HCT116 (cell line): Measurements from ENCODE around the gene APBB3. TPM values are rescaled to one million over a fixed set of nuclear protein-coding genes. Genes with fewer than 3 reads are reported as not detected.

Experiments used
- ATAC-seq: fragments of 200-7000 bp; cut with Tn5 transposase; 2 replicates; pipeline ENCODE4 v1.9.1; 2020; ENCODE audit warnings: mild to moderate bottlenecking, moderate library complexity
- BruUV-seq: library from RNA; stranded (reverse); fragments of 400-500 nt; replicated peaks from 2 replicates; lab custom pipeline; 2021; lab: Mats Ljungman, UMichigan
- CTCF ChIA-PET: fragments of 300-600 bp; sonication (Branson Sonifier 250); formaldehyde crosslinking; loops from one replicate; lab custom pipeline; 2021; ENCODE audit warnings: antibody characterized with exemption; lab: Charles Lee
- POLR2A ChIA-PET: fragments of 300-600, 350-600 bp; sonication (Branson Sonifier 250); formaldehyde crosslinking; loops from one replicate; lab custom pipeline; 2021; ENCODE audit warnings: antibody characterized with exemption; lab: Charles Lee
- RAD21 ChIA-PET, 2 experiments: fragments of 300-600 bp; sonication (Branson Sonifier 250); formaldehyde crosslinking; loops; one replicate each; lab custom pipeline; 2023; ENCODE audit warnings: low total read pairs in 2 of 2; ENCODE audit not compliant: uncharacterized antibody in 2 of 2, unreplicated experiment in 2 of 2, low non-redundant PET in 1 of 2; lab: Charles Lee
- DNase-seq: peaks from one replicate; pipeline ENCODE4 v3.0.0-alpha.2; 2010; ENCODE audit warnings: low read depth, low spot score
- H2AFZ ChIP-seq: fragments of 200-600 bp; shearing (Covaris generic), sonication (generic); 2 replicates; pipeline ENCODE4 v1.6.1; 2017; ENCODE audit warnings: low read depth, mixed run types, mixed read lengths, antibody characterized with exemption, low read length; ENCODE audit not compliant: poor library complexity, severe bottlenecking
- H3K27ac ChIP-seq: 2 replicates; pipeline ENCODE4 v1.5.1; 2012; ENCODE audit warnings: low read depth, low read length
- H3K27me3 ChIP-seq: fragments of 200-600 bp; sonication (generic); 2 replicates; pipeline ENCODE4 v1.6.1; 2016; ENCODE audit warnings: mixed run types, low read length, mixed read lengths; ENCODE audit not compliant: insufficient read depth
- H3K36me3 ChIP-seq, 2 experiments: fragments of 200-500 bp in 1 of 2; fragments of 200-600 bp in 1 of 2; sonication (Bioruptor generic) in 1 of 2; sonication (generic) in 1 of 2; 2 replicates each; pipeline versions ENCODE4 v1.5.1 to v1.6.1; 2014 to 2016; ENCODE audit warnings: low read length in 2 of 2, inconsistent platforms in 1 of 2, mixed read lengths in 1 of 2, mixed run types in 1 of 2; ENCODE audit not compliant: insufficient read depth in 2 of 2, control insufficient read depth in 1 of 2
- H3K4me1 ChIP-seq, 2 experiments: fragments of 200-600 bp in 1 of 2; sonication (generic) in 1 of 2; 2 replicates each; pipeline versions ENCODE4 v1.5.1 to v1.6.1; 2012 to 2017; ENCODE audit warnings: low read length in 2 of 2, inconsistent platforms in 1 of 2, mild to moderate bottlenecking in 1 of 2, mixed read lengths in 1 of 2, mixed run types in 1 of 2, moderate library complexity in 1 of 2; ENCODE audit not compliant: insufficient read depth in 2 of 2, control insufficient read depth in 1 of 2
- H3K4me2 ChIP-seq: fragments of 200-600 bp; sonication (generic); 2 replicates; pipeline ENCODE4 v1.6.1; 2017; ENCODE audit warnings: mixed run types, low read length, mixed read lengths
- H3K4me3 ChIP-seq, 2 experiments: fragments of 200-600 bp in 1 of 2; sonication (generic) in 1 of 2; replicated peaks in 1 of 2; 2 replicates each; pipeline ENCODE4 v1.5.1; 2011 to 2016; ENCODE audit warnings: low read length in 2 of 2, control low read depth in 1 of 2, low read depth in 1 of 2, mild to moderate bottlenecking in 1 of 2, mixed read lengths in 1 of 2, mixed run types in 1 of 2
- H3K79me2 ChIP-seq: fragments of 200-600 bp; sonication (generic); 2 replicates; pipeline ENCODE4 v1.6.1; 2017; ENCODE audit warnings: mild to moderate bottlenecking, mixed run types, low read length, moderate library complexity, mixed read lengths; ENCODE audit not compliant: insufficient read depth
- H3K9ac ChIP-seq: fragments of 200-600 bp; sonication (generic); 2 replicates; pipeline ENCODE4 v1.6.1; 2016; ENCODE audit warnings: low read length, mixed read lengths
- H3K9me2 ChIP-seq: fragments of 200-600 bp; sonication (generic), shearing (Covaris generic); 2 replicates; pipeline ENCODE4 v1.6.1; 2017; ENCODE audit warnings: mixed run types, mild to moderate bottlenecking, moderate library complexity; ENCODE audit not compliant: insufficient read depth
- H3K9me3 ChIP-seq, 2 experiments: fragments of 200-500 bp in 1 of 2; fragments of 200-600 bp in 1 of 2; sonication (Bioruptor generic) in 1 of 2; sonication (generic) in 1 of 2; 2 replicates each; pipeline ENCODE4 v1.6.1; 2014 to 2017; ENCODE audit warnings: low read length in 2 of 2, mixed read lengths in 2 of 2, inconsistent platforms in 1 of 2, low read depth in 1 of 2, mild to moderate bottlenecking in 1 of 2, mixed run types in 1 of 2, moderate library complexity in 1 of 2; ENCODE audit not compliant: control insufficient read depth in 1 of 2, insufficient read depth in 1 of 2
- H4K20me1 ChIP-seq: fragments of 200-600 bp; sonication (generic), shearing (Covaris generic); 2 replicates; pipeline ENCODE4 v1.6.1; 2017; ENCODE audit warnings: mixed run types, mild to moderate bottlenecking, moderate library complexity; ENCODE audit not compliant: insufficient read depth
- ATF3 ChIP-seq: IDR thresholded peaks from 2 replicates; pipeline ENCODE4 v1.6.1; 2012
- CBX3 ChIP-seq: IDR thresholded peaks from 2 replicates; pipeline ENCODE4 v1.6.1; 2012; ENCODE audit warnings: low read depth
- CTCF ChIP-seq, 3 experiments: fragments of 200-600 bp in 1 of 3; sonication (generic) in 1 of 3; IDR thresholded peaks in 2 of 3; conservative IDR thresholded peaks in 1 of 3; 2 replicates each; pipeline ENCODE4 v1.5.1; 2012 to 2017; ENCODE audit warnings: low read depth in 2 of 3, low read length in 2 of 3, antibody characterized with exemption in 1 of 3, borderline replicate concordance in 1 of 3, control low read depth in 1 of 3, mild to moderate bottlenecking in 1 of 3, mixed read lengths in 1 of 3, mixed run types in 1 of 3, moderate library complexity in 1 of 3; ENCODE audit not compliant: insufficient read depth in 1 of 3
- EGR1 ChIP-seq: IDR thresholded peaks from 2 replicates; pipeline ENCODE4 v1.6.1; 2012; ENCODE audit warnings: low read depth
- ELF1 ChIP-seq: IDR thresholded peaks from 2 replicates; pipeline ENCODE4 v1.6.1; 2012; ENCODE audit warnings: low read depth, borderline replicate concordance
- EZH2phosphoT487 ChIP-seq: fragments of 200-600 bp; IDR thresholded peaks from 2 replicates; pipeline ENCODE4 v1.6.1; 2018; ENCODE audit warnings: antibody characterized with exemption, borderline replicate concordance
- FOSL1 ChIP-seq: IDR thresholded peaks from 2 replicates; pipeline ENCODE4 v1.6.1; 2012; ENCODE audit warnings: low read depth
- JUND ChIP-seq: IDR thresholded peaks from 2 replicates; pipeline ENCODE4 v1.6.1; 2012
- POLR2AphosphoS5 ChIP-seq: IDR thresholded peaks from 2 replicates; pipeline ENCODE4 v1.6.1; 2011; ENCODE audit warnings: mild to moderate bottlenecking, low read depth, low read length, moderate library complexity
- RAD21 ChIP-seq: IDR thresholded peaks from 2 replicates; pipeline ENCODE4 v1.6.1; 2012; ENCODE audit warnings: low read depth, mild to moderate bottlenecking
- SIN3A ChIP-seq: IDR thresholded peaks from 2 replicates; pipeline ENCODE4 v1.6.1; 2012; ENCODE audit warnings: low read depth
- ZFX ChIP-seq: fragments of 450-650 bp; IDR thresholded peaks from 2 replicates; pipeline ENCODE4 v1.6.1; 2017
- ZNF274 ChIP-seq: fragments of 200-500 bp; sonication (Bioruptor generic); IDR thresholded peaks from 2 replicates; pipeline ENCODE4 v1.6.1; 2014; ENCODE audit warnings: mild to moderate bottlenecking, low read depth, low read length, inconsistent platforms
- intact Hi-C: fragments of 100-400 bp; cut with micrococcal nuclease; formaldehyde crosslinking; loops from 2 replicates; pipeline ENCODE4 v1.10.0; 2022
- total RNA-seq: library from RNA; stranded (reverse); gene quantifications from one replicate; pipeline ENCODE4 v1.2.1, GENCODE V29; 2021; ENCODE audit not compliant: unreplicated experiment
- TF ChIP-seq, protein P1 (sequence below): IDR thresholded peaks from 2 replicates; pipeline ENCODE4 v1.6.1; 2012
- TF ChIP-seq, protein P2 (sequence below): IDR thresholded peaks from 2 replicates; pipeline ENCODE4 v1.6.1; 2011; ENCODE audit warnings: mild to moderate bottlenecking, low read length, moderate library complexity; ENCODE audit not compliant: insufficient replicate concordance; ENCODE audit errors: extremely low read depth

The APBB3 gene
- total RNA-seq, 1 experiment from 2014 or later: 28.4 TPM

- BruUV-seq: no TSS peak
- DNase-seq (no peak), ATAC-seq (no peak; the same call in 1 of the 2 replicates)
- no peaks in the 10 kb centered on the region for H4K20me1 ChIP-seq
- no peaks in the 10 kb centered on the region for H3K79me2 ChIP-seq
- no peak overlapping the region for H2AFZ ChIP-seq
- H3K4me3 ChIP-seq: no peak overlapping the region
- H3K27me3 ChIP-seq: no peaks in the 10 kb centered on the region
- no peak overlapping the region for H3K4me2 ChIP-seq
- POLR2A ChIA-PET: no interaction called here
- TF ChIP-seq, protein P1, sequence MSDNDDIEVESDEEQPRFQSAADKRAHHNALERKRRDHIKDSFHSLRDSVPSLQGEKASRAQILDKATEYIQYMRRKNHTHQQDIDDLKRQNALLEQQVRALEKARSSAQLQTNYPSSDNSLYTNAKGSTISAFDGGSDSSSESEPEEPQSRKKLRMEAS: no peak
- TF ChIP-seq JUND (no peak), RAD21 (no peak), ZFX (no peak), POLR2AphosphoS5 (no peak), ATF3 (no peak), SIN3A (no peak), ELF1 (no peak), EZH2phosphoT487 (no peak), ZNF274 (no peak), FOSL1 (no peak), EGR1 (no peak)
- TF ChIP-seq, all 23 proteins: peak for 0
- Histone ChIP-seq H3K9me2 (no peaks in the 10 kb centered on the region), H3K36me3 (no peaks in the 10 kb centered on the region), H3K27ac (no peak overlapping the region), H3K9ac (no peak overlapping the region), H3K4me1 (no peaks in the 10 kb centered on the region; a peak in 1 of 4 replicates), H3K9me3 (no peaks in the 10 kb centered on the region)
- ChIA-PET RAD21 (no interaction called here), CTCF (no interaction called here)
- intact Hi-C loops: no loop called here
Observed at GRCh38 chr5:140591747-140592372, 27.5 kb upstream of the APBB3 start.

DNA sequence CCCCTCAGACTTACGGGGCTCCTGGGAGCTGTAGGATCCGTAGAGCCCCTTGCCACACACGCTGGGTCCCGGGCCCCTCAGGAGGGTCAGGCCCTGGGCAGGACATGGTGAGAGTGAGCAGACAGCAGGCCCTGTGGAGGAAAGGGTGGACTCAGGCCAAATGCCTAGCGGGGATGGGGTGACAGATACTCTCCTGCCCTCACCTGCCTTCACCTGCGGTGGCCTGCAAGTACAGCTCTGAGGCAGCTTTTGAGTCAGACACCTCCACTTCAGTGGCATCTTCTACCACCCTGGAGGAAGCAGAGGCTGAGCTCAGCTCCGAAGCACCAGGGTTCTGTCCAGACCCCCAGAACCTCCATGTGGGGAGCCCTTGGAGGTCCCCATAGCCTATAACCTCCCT, 26.5 kb upstream of the APBB3 start:
- ChIA-PET RAD21 (no interaction called here), CTCF (no interaction called here), POLR2A (no interaction called here)
- Histone ChIP-seq H3K4me1 (no peaks in the 10 kb centered on the region; a peak in 1 of 4 replicates), H3K9ac (no peak overlapping the region), H3K4me3 (no peak overlapping the region), H3K27me3 (no peaks in the 10 kb centered on the region), H3K27ac (no peak overlapping the region), H3K36me3 (no peaks in the 10 kb centered on the region), H3K4me2 (no peak overlapping the region), H3K9me3 (no peaks in the 10 kb centered on the region), H3K79me2 (no peaks in the 10 kb centered on the region), H3K9me2 (no peaks in the 10 kb centered on the region), H2AFZ (no peak overlapping the region), H4K20me1 (no peaks in the 10 kb centered on the region)
- no peak for DNase-seq
- no TSS peak for BruUV-seq
- no peak for ATAC-seq
- TF ChIP-seq CBX3: no peak
- TF ChIP-seq CTCF (IDR thresholded peaks at IDR 0.05 in 2 of 3, conservative IDR thresholded peaks at IDR 0.05 in 1 of 3; ENCODE audit: borderline replicate concordance in 1 of 3, insufficient read depth in 1 of 3, low read depth in 2 of 3, low read length in 2 of 3): no peak
- TF ChIP-seq RAD21: no peak
- TF ChIP-seq, protein P2, sequence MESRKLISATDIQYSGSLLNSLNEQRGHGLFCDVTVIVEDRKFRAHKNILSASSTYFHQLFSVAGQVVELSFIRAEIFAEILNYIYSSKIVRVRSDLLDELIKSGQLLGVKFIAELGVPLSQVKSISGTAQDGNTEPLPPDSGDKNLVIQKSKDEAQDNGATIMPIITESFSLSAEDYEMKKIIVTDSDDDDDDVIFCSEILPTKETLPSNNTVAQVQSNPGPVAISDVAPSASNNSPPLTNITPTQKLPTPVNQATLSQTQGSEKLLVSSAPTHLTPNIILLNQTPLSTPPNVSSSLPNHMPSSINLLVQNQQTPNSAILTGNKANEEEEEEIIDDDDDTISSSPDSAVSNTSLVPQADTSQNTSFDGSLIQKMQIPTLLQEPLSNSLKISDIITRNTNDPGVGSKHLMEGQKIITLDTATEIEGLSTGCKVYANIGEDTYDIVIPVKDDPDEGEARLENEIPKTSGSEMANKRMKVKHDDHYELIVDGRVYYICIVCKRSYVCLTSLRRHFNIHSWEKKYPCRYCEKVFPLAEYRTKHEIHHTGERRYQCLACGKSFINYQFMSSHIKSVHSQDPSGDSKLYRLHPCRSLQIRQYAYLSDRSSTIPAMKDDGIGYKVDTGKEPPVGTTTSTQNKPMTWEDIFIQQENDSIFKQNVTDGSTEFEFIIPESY: no peak
- TF ChIP-seq ELF1: no peak
- TF ChIP-seq, protein P1: no peak
- intact Hi-C loops: no loop called here
